Gastrocnemius medialis (tissue), 4 donors: ENCODE measurements around the gene ECE1.

Experiments used
- CTCF ChIP-seq, 5 experiments: fragments of 450-650 bp in 3 of 5; fragments of 200-600 bp in 2 of 5; sonication (generic) in 2 of 5; IDR thresholded peaks in 4 of 5; conservative IDR thresholded peaks in 1 of 5; 1 replicate in 4 of 5; 2 replicates in 1 of 5; pipeline ENCODE4 v1.5.1; 2016 to 2019; ENCODE audit warnings: antibody characterized with exemption in 5 of 5, mild to moderate bottlenecking in 3 of 5, moderate library complexity in 3 of 5
- POLR2A ChIP-seq, 2 donors: fragments of 450-650 bp; IDR thresholded peaks; one replicate each; pipeline ENCODE4 v1.6.1; 2017; ENCODE audit warnings: antibody characterized with exemption in 2 of 2, mild to moderate bottlenecking in 2 of 2, moderate library complexity in 2 of 2

- TF ChIP-seq CTCF (IDR thresholded peaks at IDR 0.05 in 4 of 5, conservative IDR thresholded peaks at IDR 0.05 in 1 of 5) (no peak), POLR2A (IDR thresholded peaks at IDR 0.05) (no peak)
Observed at GRCh38 chr1:21302747-21303715, 12.8 kb upstream of the ECE1 start.
